ENCODE data around the gene DOCK4.

DOCK4 gene

DNA sequence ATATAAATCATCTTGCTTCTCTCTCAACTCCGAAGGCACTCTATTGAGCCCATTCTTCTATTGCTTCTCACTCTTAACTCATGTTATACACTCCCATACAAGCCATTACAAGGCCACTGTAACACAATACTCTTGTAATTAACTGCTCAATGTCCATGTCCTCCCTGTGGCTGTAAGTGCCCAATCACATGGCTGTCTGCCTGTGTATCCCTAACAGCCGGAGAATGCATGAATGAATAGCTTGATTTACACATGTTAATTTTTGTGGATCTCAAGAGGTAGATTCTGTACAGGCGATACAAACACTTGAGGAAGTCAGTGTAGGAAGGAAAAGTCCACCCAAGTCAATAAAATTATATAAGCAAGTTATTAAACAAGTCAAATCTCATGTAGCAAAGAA, 215.6 kb downstream of the DOCK4 start:
- no peak for DNase-seq

DNA sequence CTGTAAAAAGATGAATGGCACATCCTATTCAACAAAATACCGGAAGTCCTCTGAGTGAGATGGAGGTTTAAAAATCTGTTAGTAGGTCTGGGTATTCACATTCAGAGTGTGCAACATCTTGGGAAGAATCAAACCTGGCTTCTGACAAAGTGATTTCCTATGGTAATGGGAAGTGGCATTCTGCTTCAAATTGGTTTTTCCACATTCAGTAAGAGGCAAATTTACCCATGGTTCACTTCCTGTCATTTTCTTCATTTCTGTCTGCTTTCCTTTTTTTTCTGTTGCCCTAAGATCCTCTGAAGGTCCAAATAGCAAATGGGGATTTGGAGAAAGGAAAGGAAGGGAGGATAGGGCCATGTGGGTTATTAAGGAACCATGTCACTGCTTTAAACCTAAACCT, 218.3 kb downstream of the DOCK4 start:
- DNase-seq, result no peak

GRCh38 chr7:111987115-111987826, 218.9 kb downstream of the DOCK4 start:
- DNase-seq, result no peak

DNA sequence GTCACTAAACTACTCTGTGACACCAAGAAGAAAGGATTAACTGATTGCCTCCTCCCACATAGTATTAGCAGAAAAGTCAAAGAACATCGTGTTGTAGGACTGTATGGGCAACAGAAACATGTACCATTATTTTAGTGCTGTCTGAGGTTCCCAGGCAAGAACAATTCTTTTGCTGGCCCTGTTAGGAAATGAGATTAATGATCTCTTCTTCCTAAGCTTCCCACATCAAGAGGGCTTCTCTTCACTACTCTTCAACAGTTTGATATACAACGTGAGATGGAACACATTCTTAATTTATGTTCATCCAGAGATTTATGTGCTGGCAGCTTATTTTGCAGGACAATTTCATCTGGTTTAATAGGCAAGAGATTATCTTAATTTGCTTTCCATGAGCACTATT, 219.6 kb downstream of the DOCK4 start:
- DNase-seq, result no peak

GRCh38 chr7:111985798-111986197, 220.4 kb downstream of the DOCK4 start:
- no peak for DNase-seq

DNA sequence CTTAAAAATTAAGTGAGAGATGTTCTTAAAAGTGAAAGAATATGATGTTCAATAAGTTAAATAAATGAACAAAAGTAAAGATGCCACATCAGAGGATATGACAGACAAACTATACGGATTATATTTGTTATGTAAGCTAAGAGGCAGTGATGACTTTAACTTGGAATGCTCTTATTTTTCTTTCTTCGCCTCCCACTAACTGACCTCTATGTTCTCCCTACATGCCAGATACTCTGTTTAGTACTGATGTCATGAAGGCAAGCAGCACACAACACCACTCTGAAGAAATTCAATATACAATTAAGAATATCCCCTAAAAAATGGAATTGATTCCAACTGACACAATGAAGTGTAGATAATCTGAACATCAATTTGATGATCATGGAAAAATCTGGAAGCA, 223.4 kb downstream of the DOCK4 start:
- no peak for DNase-seq

GRCh38 chr7:111982133-111982532, 224.1 kb downstream of the DOCK4 start:
- no peak for DNase-seq

DNA sequence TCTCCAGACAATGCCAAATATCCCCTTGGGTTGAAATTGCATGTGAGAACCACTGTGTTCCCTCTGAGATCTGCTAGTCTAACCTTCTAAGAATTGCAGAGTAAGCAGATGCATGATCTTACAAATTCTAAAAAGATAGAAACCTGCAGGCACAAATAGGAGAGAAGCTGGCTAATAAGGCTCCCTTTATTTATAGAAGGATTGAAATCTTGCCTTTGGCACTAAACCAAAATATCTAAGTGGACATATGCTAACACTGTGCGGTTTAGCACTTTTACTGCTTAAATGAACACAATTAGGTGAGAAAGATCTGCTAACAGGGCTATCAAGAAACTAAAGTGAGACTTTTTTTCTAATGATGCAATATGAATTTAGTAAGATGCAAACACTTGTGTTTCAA, 225.5 kb downstream of the DOCK4 start:
- no peak for DNase-seq

DNA sequence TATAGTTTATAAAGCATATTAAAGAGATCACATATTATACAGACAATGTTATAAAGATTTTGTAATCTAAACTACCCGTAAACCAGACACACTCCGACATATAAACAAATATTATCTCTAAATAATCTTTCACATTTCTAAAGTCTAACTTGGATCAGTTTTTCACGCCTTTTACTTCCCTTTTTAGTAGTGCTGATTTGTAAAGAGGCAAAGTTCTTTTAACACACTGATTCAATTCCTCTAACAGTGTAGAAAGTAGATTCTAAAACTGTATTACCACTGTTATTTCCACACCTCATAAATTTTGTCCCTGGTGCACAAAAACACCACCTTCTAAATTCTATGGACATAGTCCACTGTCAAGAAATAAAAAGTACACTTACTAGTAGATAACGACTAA, 230.9 kb downstream of the DOCK4 start:
- no peak for DNase-seq

- no peak for DNase-seq
These were observed 245.2 kb downstream of the DOCK4 start for GRCh38 chr7:111960984-111961383.

DNA sequence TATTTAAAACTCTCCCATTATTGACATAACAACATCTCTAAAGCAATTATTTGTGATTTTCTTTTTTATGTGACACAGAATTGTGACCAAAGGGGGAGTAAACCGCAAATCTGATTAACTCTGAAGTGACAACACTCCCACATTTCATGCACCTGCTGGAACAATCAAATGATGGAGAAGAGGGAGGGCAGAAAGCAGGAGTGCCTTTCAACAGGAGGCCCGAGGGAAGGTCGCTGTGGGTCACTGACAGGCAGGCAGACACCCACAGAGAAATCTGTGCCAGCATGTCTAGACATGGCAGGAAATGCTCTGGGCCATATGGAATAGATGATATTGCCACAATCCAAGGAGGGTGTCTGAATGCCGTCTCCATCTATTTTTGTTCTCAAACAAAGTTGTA, 247.3 kb downstream of the DOCK4 start:
- DNase-seq, result peak; percentile 23 to 26

- no peak for DNase-seq
These were observed 247.8 kb downstream of the DOCK4 start for GRCh38 chr7:111958431-111958830.

- DNase-seq, result no peak
These were observed 250.6 kb downstream of the DOCK4 start for GRCh38 chr7:111955616-111956015.

DNA sequence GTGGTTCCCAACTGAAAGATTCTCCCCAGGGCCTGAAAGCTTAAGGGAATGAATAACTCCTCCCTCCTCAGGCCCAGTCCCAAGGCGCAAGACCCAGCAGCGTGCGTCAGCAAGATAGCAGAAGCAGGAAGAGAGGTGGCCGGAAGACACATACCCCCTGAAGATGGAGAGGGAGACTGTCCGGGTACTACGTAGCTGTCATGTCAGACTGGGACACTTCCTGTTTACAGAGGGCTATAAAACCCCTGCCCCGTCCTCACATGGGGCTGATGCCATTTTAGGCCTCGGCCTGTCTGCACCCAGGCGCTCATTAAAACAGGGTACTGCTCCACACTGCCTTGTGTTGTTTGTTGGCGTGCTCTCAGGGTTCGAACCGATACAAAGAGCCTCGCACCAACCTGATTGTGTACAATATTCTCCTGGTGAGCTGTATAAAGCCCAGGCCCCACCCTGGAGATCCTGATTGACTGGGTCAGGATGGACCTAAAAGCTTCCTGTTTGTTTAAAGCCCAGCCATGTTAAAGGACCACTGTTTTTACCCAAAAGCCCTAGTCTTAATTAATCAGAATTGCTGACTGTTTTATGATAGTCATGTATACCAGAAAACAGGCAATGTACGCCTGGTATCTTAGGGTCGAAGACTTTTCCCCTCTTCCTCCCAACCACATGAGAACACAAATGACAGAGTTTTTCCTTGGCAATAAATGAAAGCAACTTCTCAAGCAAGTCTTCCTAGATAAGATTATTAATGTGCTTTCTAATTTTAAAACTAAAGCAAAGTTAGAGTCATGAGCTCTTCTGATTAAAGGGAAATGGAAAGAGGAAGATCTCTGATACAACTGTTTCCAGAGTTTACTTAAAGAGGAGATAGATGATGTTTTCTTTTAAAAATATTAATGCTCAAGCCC, 251.5 kb downstream of the DOCK4 start:
- no peak for DNase-seq

DNA sequence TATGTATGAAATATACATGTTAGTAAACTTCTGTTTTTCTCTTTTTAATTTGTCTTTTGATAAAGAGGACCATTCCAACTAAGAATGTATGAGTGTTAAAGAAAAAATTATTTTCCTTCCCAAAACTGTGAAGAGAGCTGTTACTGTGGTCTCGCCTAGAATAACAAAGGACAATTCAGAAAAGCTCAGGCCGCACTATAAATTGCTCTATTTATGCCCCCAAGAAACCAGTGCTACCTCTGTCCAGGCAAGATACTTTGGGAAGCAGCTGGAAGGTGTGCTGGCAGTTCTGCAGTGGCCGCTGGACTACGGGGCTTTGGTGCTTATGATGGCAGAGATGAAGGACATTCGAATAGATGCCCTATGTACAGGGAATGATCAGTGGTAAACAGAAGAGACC, 252.1 kb downstream of the DOCK4 start:
- no peak for DNase-seq

- no peak for DNase-seq
These were observed 252.6 kb downstream of the DOCK4 start for GRCh38 chr7:111953611-111954010.

GRCh38 chr7:111952783-111953182, 253.4 kb downstream of the DOCK4 start:
- no peak for DNase-seq

DNA sequence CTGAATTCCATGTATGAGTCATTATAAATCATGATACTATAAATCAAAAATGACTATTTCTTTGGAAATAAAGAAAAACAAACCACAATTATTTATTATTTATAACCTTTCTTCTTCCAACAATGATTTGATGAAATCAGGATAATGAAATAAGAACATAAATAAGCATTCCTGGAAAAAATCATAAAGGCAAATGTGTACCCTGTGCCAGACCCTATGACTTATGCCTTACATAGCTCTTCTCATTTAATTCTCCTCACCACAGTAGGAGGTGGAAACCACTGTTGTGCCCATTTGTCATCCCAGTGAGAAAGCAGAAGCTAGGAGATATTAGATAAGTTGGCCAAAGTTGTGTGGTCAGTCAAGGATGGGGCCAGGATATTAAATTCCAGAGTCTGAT, 255.1 kb downstream of the DOCK4 start:
- DNase-seq, result no peak

DNA sequence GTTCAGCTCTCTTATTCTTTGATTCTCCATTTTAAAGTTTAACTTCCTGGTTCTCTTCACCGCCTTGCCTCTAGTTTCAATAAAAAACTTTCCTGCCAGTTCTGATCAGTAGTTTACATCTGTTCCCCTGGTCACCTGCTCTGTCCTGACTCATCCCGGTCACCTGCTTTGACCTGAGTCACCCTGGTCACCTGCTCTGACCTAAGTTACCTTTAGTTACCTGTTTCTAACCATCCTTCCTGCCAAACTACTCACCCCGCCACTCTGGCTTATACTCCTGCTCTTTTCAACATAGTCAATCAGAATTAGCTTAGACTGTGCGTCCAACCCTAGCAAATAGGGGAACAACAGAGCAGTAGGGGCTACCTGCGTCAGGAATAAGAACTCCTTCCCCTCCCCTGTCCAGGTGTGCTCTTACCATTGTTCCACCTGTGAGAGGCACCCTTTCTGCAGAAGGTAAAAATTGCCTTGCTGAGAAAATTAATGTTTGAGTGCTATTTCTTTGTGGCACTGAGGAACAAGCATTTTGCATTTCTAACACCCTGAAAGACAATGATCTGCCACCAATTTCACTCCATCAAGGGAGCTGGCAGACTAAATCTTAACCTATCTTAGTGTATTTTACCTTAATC, 263.6 kb downstream of the DOCK4 start:
- no peak for DNase-seq

DNA sequence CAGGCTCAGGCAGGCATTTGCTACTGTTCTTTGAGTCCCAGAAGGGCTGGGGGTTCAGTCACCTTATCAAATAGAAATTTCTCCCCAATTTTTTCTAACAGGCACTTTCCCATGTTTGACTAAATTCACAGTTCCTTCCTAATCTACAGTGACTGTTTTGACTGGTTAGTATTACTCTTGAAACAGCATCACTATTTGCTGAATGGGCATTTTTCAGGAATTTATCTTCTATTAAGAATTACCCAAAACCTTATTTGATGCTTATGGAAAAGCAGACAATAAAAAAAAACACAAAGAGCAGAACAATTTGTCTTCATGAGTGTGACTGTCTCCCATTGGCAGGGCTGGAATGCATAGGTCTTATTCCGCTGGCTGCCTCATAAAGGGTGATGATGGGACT, 269.0 kb downstream of the DOCK4 start:
- DNase-seq, result no peak

GRCh38 chr7:111933609-111934008, 272.6 kb downstream of the DOCK4 start:
- no peak for DNase-seq

GRCh38 chr7:111931958-111932357, 274.2 kb downstream of the DOCK4 start:
- no peak for DNase-seq

DNA sequence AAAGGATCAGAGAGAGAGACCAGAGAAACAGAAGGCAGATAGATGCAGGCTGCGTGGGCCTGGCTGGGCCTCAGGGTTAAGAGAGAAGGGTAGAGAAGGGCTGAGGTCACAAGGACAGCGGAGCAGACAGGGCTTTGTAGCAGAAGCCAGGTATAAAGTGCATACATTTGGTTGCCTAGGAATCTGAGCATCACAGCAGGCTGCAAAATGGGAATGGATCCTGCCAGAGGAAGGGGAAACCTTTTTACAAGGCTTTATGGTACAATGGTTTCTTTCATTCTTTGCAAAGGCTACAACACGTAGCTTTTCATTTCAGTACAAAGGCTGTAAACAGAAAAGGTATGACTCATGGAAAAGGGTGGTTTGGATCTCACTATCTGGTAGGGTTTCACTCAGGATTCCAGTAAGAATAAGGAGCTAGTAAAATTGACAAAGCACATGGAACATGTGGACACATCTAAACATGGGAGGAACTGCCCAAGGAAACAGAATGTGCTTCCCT, 275.1 kb downstream of the DOCK4 start:
- no peak for DNase-seq

- DNase-seq, result no peak
These were observed 276.9 kb downstream of the DOCK4 start for GRCh38 chr7:111929264-111929663.

Data from SHP77 (cell line).